ENCODE data around the gene MMP2.

The MMP2 gene

DNA sequence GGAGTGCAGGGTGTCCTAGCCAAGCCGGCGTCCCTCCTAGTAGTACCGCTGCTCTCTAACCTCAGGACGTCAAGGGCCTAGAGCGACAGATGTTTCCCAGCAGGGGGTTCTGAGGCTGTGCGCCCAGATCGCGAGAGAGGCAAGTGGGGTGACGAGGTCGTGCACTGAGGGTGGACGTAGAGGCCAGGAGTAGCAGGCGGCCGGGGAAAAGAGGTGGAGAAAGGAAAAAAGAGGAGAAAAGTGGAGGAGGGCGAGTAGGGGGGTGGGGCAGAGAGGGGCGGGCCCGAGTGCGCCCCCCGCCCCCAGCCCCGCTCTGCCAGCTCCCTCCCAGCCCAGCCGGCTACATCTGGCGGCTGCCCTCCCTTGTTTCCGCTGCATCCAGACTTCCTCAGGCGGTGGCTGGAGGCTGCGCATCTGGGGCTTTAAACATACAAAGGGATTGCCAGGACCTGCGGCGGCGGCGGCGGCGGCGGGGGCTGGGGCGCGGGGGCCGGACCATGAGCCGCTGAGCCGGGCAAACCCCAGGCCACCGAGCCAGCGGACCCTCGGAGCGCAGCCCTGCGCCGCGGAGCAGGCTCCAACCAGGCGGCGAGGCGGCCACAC lies at the start of gene MMP2:
MMP2 (plus strand) TSS at position 372 of the 603 bp plus-strand sequence. CDS start 282 bp downstream, outside the sequence.
- no peak for DNase-seq

DNA sequence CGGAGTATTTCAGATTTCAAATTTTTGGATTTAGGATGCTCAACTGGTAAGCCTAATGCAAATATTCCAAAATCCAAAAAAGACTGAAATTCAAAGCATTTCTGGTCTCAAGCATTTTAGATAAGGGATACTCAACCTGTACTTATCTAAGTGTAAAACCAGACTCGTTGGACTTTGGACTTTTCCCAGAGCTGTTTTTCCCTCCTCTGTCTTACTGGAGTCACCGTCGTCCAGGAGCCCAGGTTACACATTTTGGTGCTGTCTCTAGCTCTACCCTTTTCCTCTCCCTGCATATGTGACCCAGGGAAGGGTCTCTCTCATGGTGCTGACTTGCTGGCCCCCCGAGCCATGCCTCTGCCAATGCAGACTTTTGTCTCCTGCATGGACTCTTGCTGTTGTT lies 46.0 kb upstream of the MMP2 start:
- no peak for DNase-seq

DNA sequence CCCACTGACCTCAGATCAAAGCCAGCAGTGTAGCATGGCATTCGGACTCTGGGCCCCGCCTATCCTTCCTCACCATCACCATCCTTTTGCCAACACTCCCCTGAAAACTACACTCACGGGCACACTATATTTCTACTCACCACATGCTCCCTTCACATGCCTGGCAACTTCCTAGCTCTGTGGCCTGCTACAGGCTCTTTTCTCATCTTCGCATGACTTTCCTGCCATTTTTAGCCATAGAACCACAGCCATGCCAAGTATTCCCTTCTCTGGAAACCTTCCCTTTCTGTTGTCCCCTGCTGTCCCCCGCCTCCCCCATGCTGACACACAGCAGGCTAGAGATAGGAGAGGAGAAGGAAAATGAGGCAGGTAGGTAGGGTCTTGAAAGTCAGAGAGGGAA lies 45.5 kb upstream of the MMP2 start:
- DNase-seq, result no peak

DNA sequence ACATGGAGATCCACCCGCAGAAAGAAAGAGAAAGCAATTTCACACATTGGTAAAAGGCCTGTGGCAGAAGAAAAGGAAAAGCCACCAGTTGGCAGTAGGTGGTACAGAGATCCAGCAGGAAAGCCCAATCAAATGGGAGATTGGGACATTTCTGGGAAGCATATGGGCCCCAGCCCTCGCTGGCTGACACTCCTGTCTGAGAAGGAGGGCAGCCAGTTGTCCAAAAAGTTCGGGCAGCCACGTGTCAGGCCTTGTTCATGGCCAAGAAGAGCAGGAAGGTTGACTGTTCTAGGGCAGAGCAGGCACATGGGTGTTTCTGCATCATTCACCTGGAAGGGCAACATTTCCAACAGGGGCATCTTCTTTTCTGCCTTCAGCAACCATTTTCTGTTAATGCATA lies 45.0 kb upstream of the MMP2 start:
- DNase-seq, result no peak

DNA sequence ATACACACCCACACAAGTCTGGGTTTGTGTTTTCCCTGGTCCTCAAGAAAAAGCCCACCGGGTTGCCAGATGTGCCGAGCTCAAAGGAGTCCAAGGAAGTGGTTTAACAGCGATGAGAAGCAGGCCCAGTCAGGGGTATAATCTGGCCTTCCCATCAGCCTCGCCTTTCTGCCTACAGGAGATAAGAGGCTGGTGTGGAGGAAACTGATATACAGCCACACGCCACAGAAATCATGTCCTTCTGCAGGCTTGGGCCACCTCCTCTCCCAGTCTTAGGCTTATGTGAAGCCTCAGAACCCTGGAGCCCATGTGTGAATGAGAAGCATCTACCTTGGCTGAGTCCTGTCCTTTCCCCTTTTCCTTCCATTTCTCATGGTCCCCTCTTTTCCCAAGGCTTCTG lies 43.6 kb upstream of the MMP2 start:
- DNase-seq, result no peak

DNA sequence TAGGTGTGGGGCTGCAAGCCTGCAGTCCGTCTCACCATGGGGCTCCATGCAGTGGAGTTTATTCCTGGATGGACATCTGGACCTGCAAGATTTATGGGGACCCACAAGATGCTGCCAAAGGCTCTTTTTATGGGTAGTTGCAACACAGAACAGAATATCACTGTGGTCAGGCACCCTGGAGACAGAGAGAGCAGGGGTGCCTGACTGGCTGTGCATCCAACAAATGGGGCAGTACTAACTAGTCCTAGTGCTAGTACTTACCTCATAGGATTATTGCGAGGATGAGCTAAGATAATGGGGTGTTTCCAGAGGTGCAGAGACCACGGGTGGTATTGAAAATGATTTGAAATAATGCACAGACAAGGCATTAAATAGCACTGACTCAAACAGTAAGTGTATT lies 42.4 kb upstream of the MMP2 start:
- DNase-seq, result no peak

DNA sequence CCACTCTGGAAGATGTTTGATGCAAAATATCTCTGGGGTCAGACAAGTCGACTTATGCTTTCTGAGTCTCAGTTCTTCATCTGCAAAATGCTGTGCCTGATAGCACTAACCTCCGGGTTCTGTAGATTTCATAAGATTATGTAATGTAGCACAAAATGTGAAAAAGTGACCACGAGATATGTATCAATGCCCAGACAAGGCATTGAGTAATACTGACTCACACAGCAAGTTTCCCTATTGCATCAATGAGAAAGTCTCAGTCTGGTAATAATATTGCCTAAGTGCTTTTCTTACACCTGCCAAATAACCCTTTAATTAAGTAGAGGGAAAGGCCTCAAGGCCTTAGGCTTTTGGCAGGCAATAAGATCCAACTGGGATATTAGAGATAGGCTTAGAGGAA lies 41.4 kb upstream of the MMP2 start:
- DNase-seq, result no peak

DNA sequence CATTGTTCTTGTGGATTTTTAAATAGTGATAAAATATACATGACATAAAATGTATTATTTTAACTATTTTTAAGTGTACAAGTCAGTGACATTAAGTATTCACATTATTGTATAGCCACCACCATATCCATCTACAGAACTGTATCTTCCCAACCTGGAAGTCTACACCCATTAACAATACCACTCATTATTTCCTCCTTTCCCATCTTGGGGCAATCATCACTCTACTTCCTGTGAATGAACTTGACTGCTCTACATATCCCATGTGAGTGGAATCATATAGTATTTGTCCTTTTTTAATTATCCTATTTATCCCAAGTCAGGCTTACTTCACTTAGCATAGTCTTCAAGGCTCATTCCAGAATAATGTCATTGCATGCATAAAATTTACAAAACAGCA lies 40.7 kb upstream of the MMP2 start:
- DNase-seq, result no peak

DNA sequence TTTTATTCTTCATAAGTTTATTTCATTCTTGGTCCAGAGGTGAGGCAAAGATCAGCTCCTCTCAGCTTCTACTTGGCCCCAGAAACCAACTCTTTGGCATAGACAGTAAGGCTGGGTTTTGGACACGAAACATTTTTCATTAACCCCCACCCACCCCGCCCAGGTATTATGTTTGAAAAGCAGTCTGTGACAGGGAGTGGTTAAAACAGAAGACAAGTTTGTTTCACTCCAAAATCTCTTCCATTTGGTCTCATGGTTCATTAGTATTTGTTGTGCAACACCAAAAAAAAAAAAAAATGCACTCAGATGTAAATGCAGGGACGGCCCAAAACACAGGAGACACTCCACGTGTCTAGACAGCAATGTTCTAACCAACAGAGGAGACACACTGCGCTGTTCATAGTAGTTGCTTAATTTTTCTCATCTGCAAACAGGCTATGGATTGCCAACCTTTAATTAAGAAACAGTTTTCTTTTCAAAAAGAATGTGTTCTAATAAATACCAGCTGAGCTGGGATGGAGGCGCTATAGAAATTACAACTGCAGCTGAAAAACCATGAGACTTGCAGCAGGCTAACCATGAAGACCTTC lies 39.8 kb upstream of the MMP2 start:
- no peak for DNase-seq

DNA sequence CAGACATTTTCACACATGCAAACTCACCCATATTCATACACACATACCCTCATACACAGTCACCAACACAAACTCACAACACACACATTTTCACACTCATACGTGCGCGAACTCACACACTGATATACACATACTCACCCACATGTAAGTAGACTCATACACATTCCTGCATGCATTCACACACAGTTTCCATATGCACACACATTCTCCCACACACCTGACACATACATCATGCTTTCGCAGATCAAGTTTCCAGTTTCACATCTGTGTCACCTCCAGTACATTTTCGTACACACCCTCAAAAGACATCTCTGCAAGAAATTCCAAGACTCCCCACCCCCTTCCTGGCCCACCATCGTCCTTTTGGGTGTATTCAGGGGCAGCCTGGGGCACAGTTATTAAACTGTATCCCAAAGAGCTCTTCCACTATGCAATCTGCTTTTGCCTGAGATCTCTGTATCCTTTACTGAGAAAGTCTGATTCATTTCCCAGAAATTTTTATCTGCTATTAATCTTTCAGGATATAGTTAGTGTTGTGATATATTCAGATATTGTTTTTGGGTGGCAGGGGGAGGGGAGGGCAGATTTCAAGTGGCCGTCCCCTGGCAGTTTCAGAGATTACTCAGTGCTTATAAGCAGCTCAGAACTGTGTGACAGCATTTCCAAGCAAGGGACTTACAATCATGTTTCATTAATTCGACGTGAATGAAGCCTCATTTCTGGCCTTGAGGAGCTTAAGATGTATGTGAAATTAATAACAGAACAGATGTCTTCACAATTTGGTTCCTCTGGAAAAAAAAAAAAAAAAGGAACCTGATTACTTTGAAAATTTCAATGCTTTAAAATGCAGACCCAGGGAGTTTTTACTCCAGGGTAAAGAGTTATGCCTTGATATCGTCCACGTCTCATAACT lies 35.3 kb upstream of the MMP2 start:
- no peak for DNase-seq

DNA sequence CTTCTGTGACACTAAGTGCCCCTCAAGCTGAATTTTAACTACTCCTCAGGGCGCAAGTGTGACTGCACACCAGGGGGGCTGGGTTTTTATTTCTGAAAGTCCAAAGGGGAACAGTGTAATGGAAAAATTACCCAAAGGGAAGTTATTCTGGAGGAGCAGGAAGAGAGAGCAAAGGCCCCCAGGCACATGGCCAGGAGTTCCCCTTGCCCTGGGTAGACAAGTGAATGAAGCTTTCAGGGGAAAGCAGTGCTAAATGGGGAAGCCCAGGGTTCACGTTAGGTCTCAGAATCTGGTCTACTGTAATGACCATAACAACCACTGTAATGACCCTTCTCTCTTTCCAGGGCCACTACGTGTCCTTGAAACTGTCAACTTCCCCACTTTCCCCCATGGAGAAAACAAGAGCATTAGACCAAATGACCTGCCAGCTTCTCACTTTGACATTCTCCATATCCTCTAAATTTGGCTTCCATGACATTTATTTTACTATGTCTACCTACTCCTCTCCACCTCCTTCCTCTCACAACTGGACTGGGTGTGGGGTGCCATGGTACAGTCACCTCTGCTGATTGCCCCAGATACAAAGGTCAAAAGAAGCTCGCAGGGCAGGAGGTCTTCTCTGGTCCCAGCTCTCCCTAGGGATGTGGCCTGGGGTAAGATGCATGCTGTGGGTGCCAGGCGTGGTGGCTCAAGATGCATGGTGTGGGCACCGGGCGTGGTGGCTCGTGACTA lies 34.1 kb upstream of the MMP2 start:
- DNase-seq, result peak; percentile 8 to 31

DNA sequence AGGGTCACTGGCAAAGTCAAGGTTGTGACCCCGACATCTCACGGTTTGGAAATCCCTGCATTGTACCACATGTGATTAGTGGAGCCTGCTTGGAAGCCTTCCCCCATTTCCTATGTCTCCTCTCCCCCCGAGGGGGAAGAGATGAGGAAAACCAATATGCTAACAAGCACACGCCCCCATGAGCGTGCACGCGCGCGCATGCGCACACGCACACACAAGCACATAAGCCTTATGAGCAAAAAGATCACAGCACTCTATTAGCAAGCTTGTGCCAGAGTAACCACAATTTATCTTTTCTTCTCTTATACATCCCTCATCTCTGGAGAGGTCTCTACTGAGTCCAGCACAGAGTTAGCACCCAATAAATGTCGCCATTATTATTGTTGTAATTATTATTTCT lies 31.8 kb upstream of the MMP2 start:
- DNase-seq, result no peak

DNA sequence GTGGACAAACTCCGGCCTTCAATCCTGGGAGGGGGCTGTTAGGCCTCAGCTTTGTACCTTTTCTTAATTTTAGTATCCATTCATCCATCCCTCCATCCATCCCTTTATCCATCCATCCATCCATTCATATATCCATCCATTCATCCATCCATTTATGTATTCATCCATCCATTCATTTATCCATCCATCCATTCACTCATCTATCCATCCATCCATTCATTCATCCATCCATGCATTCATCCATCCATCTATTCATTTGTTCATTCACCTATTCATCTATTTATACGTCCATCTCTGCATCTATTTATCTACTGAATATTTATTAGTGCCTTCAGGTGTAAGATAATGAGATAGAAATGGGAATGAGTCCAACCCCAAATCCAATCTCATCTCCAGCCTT lies 26.0 kb upstream of the MMP2 start:
- no peak for DNase-seq

DNA sequence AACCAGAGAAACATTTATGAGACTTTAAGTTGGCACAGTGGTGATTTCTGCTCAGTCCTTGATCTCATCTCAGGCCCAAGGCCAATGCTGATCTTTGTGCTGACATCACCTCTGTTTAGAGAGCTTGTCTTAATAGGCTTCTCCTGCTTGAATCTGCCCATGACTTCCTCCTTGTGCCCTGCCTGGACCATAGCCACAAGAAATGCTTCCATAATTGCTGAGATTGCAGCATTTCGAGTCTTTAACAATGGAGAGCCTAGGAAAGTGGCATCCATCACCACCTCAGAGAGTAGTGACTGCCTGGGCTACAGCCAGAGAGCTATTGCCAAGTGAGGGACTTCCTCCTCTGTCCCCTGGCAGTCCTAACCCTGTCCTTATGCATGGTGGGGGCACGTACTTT lies 25.1 kb upstream of the MMP2 start:
- DNase-seq, result no peak

DNA sequence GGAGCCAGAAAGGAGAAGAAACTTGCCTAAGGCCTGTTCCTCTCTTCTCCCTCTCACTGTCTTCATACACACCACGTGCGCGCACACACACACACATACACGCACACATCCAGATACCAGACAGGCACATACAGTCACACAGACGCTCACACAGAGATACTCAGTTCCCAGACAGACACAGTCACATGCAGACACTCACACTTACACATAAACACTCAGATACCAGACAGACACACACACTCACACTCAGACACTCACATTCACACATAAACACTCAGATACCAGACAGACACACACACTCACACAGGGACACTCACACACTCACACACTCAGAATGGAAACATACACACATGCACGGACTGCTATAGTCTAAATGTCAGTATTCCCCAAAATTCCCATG lies 24.1 kb upstream of the MMP2 start:
- no peak for DNase-seq

DNA sequence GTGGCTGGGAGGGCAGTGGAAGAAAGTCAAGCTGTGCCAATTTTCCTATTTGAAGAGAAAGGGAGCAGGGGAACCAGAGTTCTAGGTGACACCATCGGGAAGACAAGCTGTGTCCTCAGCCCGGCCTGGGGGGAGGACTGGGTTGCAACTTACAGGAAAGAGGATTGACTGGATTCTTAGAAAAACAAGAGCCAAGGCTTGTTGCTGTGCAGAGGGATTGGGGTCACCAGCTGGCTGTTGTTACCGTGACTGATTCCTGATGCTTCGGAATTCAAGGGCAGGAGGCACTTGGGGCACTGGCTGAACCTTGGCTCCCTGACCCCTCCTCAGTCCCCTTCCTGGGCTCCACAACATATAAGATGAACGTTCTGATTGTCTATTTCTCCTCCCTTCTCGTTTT lies 16.8 kb upstream of the MMP2 start:
- no peak for DNase-seq

DNA sequence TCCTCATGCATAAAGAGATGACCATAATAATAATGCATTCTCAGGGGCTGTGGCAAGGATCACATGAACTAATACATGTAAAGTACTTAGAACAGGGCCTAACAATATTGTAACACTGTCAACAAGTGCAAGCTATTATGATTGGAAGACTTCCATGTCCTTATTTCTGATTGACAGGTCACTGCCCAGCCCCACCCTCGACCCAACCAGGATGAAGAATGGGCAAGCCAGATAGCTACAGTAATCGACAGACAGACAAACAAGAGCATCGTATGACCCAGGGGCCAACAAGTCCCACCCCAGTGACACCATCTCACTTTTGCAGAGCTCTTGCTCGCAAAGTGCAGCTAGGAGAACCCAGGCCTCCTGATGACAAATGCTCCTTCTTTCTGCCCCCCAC lies 14.6 kb upstream of the MMP2 start:
- DNase-seq, result no peak

DNA sequence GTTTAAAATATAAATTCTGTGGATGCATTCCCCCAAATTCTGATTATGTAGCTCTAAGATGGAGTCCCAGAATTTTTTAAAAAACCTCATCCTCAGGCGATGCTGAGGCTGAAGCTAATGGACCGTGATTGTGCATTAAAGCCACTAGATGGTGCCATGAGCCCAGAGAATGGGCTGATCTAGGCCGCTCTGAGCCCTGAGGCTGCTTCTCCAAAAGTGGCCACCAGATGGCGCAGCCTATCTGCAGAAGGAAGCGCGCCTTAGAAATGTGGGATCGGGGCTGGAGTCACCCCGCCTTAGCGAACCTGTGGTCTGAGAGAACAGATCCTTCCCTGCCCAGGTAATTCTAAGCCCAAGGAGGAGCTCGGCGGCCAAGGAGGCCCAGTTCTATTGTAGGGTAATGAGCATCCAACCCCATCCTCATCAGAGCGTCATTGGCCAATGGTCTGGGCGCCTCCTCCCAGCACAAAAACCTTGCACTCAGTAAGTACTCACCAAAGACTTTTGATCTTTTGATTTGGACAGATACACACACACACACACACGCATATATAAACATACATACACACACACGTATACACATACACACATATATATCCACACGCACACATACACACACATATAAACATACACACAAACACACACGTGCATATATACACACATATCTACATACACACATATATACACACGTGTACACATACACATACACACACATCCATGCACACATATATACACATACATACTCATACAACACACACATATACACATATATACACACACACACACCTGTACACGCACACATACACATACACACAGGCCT lies 13.7 kb upstream of the MMP2 start:
- DNase-seq, result peak; percentile 74 to 80

DNA sequence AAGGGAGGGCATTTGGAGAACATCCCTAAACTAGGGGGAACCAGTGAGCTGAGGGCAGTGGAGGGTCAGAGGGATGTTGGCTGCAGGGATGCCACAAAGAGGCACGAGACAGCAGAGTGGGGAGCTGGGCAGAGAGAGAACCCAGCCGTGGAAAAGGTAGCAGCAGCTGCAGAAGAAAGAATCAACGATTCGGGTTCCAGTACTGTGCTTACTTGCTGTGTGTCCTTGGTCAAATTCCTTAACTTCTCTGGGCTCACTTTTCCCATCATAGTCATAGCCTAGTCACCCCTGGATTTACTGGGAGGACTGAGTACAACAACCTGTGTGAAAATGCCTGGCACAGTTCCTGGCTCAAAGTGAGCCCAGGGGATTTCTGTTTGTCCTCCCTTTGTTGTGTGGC lies 12.8 kb upstream of the MMP2 start:
- no peak for DNase-seq

DNA sequence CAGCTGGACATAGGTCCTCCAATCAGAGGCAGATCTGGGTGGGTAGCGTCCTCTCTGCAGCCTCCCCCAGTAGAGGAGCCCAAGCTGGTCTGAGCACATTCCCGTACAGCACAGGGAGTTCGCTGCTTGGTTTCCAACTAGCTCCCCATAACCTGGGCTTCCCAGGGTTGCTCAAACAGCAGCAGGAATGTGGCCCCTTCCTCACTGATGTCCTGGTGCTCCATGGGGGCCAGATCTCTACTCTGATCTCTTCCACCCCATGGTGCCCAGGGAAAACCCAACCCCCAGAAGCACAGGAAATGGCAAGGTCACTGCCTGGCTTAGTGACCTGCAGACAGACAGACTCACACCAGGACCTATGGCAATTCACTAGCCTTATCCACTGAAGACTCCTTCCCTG lies 11.1 kb upstream of the MMP2 start:
- DNase-seq, result no peak

DNA sequence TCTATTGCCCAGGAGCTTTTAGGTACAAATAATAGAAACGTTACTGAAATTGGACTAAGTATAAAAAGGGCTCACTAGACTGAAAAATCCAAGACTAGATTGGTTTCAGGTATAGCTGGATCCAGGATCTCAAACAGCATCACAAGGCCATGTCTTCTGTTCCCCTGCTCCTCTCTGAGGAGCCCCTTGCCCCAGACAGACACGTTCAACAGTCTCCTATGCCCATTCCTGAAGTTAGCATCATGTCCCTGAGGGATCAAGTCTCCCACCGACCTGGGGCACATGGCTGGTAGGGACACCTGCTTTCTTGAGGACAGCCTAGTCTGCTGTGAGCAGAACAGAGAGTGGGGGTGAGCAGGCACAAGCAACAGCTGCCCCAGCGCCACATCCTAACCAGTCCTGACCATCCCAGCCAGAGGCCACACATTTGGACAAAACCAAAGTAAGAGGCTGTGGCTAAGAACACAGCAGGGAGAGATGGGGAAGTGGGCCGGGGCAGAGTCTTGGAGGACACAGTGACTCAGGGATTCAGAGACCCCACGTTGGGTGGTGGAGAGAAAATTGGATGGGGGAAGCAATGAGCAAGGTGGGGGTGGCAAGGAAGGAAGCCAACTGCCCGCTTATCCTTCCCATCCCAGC lies 10.5 kb upstream of the MMP2 start:
- no peak for DNase-seq

All from hippocampal formation (tissue), 2 donors.